GM12878 (cell line): ENCODE data around the gene PLK5.

Experiments used
- CTCF ChIP-seq, 3 experiments: IDR thresholded peaks in 2 of 3; conservative IDR thresholded peaks in 1 of 3; 2 replicates each; pipeline ENCODE4 v1.5.1; 2011; ENCODE audit warnings: low read depth in 3 of 3, low read length in 3 of 3, mild to moderate bottlenecking in 3 of 3, control low read depth in 2 of 3, moderate library complexity in 2 of 3, inconsistent platforms in 1 of 3, mixed read lengths in 1 of 3; ENCODE audit not compliant: control insufficient read depth in 2 of 3, insufficient read depth in 1 of 3; ENCODE audit errors: extremely low read depth in 1 of 3
- DPF2 ChIP-seq: fragments of 450-650 bp; IDR thresholded peaks from 2 replicates; pipeline ENCODE4 v1.6.1; 2017; ENCODE audit warnings: mild to moderate bottlenecking
- EP300 ChIP-seq, 2 experiments: fragments of 150-350 bp in 1 of 2; IDR thresholded peaks; 2 replicates each; pipeline ENCODE4 v1.6.1; 2011 to 2012; ENCODE audit warnings: low read depth in 2 of 2, low read length in 2 of 2, borderline replicate concordance in 1 of 2, improper control_type of control experiment in 1 of 2, inconsistent platforms in 1 of 2; ENCODE audit not compliant: control insufficient read depth in 1 of 2
- EZH2 ChIP-seq: IDR thresholded peaks from 2 replicates; pipeline ENCODE4 v1.6.1; 2012; ENCODE audit warnings: low read depth, mild to moderate bottlenecking, control low read depth, inconsistent platforms, low read length, borderline replicate concordance; ENCODE audit not compliant: control insufficient read depth
- HDAC2 ChIP-seq: fragments of 200-600 bp; sonication (generic); IDR thresholded peaks from 2 replicates; pipeline ENCODE4 v1.6.1; 2017
- NFIC ChIP-seq: IDR thresholded peaks from 2 replicates; pipeline ENCODE4 v1.6.1; 2012; ENCODE audit warnings: low read depth, mild to moderate bottlenecking, inconsistent platforms, low read length, moderate library complexity
- NKRF ChIP-seq: fragments of 450-650 bp; conservative IDR thresholded peaks from 2 replicates; pipeline ENCODE4 v1.6.1; 2017; ENCODE audit warnings: mild to moderate bottlenecking, moderate library complexity
- RAD21 ChIP-seq: IDR thresholded peaks from 2 replicates; pipeline ENCODE4 v1.6.1; 2011; ENCODE audit warnings: mild to moderate bottlenecking, low read depth, low read length, moderate library complexity; ENCODE audit not compliant: insufficient read depth
- TCF12 ChIP-seq: IDR thresholded peaks from 2 replicates; pipeline ENCODE4 v1.6.1; 2011; ENCODE audit warnings: low read depth, mild to moderate bottlenecking, low read length
- USF1 ChIP-seq: IDR thresholded peaks from 2 replicates; pipeline ENCODE4 v1.6.1; 2011; ENCODE audit warnings: borderline replicate concordance, low read depth, mild to moderate bottlenecking, moderate library complexity, mixed read lengths, low read length; ENCODE audit not compliant: insufficient read depth; ENCODE audit errors: extremely low read length
- ZNF24 ChIP-seq: fragments of 450-650 bp; IDR thresholded peaks from 2 replicates; pipeline ENCODE4 v1.6.1; 2017; ENCODE audit warnings: antibody characterized with exemption, mild to moderate bottlenecking

- TF ChIP-seq RAD21, result no peak
- TF ChIP-seq CTCF (IDR thresholded peaks at IDR 0.05 in 2 of 3, conservative IDR thresholded peaks at IDR 0.05 in 1 of 3; ENCODE audit: control insufficient read depth in 2 of 3, extremely low read depth in 1 of 3, insufficient read depth in 1 of 3, low read depth in 3 of 3, low read length in 3 of 3), result no peak
- TF ChIP-seq NKRF, result no peak
- TF ChIP-seq USF1, result no peak
- no peak for TF ChIP-seq EP300 (IDR thresholded peaks at IDR 0.05; ENCODE audit: borderline replicate concordance in 1 of 2, control insufficient read depth in 1 of 2, low read depth in 2 of 2, low read length in 2 of 2)
- TF ChIP-seq EZH2, result no peak
- no peak for TF ChIP-seq ZNF24
- TF ChIP-seq NFIC, result no peak
- no peak for TF ChIP-seq HDAC2
- TF ChIP-seq DPF2, result no peak
- TF ChIP-seq TCF12, result no peak
Measured at GRCh38 chr19:1563251-1563650, 39.4 kb downstream of the PLK5 start.
